Hippocampal formation (tissue), 2 donors: ENCODE data around the gene SPATA22.
"Not testable (repeated sequence)": the region's sequence is repeated elsewhere in the genome, so short reads cannot be mapped to it uniquely, and the experiment has no call there.

ENCODE experiments used
- DNase-seq, 2 donors: peaks; one replicate each; lab custom pipeline; 2025; lab: John Stamatoyannopoulos, UW

SPATA22 gene, protein sequence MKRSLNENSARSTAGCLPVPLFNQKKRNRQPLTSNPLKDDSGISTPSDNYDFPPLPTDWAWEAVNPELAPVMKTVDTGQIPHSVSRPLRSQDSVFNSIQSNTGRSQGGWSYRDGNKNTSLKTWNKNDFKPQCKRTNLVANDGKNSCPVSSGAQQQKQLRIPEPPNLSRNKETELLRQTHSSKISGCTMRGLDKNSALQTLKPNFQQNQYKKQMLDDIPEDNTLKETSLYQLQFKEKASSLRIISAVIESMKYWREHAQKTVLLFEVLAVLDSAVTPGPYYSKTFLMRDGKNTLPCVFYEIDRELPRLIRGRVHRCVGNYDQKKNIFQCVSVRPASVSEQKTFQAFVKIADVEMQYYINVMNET

DNA sequence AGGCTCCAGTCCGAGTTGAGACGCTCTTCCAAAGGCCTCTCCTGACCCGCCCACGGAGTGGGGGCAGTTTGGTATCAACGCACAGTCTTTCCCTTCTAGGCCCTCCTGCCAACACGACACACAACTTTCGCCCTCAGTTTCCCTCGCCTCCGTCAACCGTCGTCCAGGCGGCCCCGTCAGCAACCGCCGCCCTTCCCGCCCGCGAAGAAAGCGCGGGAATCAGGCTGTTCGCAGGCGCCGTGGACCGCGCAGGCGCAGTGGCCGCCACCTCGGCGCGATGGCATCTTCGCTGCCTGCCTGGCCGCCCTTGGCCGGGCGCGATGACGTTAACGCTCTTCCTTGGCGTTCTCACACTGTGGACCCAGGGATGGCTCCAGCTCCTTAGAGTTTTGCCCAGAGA lies at the start of gene SPATA22:
TSS of gene SPATA22 (minus strand) at position 221 of the 400 bp plus-strand sequence. CDS start 2,494 bp downstream, outside the sequence.
- no peak for DNase-seq

DNA sequence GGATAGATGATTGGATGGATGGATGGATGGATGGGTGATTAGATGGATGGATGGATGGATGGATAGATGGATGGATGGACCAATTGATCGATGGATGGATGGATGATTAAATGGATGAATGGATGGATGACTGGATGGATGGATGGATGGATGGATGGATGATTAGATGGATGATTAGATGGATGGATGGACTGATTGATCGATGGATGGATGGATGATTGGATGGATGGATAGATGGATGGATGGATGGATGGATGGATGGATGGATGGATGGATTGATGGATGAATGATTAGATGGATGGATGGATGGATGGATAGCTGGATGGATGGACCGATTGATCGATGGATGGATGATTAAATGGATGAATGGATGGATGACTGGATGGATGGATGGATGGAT lies 47.9 kb upstream of the SPATA22 start:
- DNase-seq: not testable (repeated sequence)

- no peak for DNase-seq
These were observed 43.3 kb upstream of the SPATA22 start for GRCh38 chr17:3514873-3515272.

DNA sequence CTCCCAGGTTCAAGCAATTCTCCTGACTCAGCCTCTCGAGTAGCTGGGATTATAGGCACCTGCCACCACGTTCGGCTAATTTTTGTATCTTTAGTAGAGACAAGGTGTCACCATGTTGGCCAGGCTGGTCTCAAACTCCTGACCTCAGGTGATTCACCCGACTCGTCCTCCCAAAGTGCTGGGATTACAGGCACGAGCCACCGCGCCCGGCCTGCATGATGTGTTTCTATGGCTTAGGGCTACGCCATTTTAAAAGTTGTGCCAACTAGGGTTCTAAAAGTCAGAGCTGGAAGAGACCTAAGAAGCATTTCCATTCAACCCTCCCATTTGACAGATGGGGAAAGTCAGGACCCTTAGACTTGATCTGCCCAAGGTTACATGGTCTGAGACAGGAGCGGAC lies 42.5 kb upstream of the SPATA22 start:
- DNase-seq: not testable (repeated sequence)

DNA sequence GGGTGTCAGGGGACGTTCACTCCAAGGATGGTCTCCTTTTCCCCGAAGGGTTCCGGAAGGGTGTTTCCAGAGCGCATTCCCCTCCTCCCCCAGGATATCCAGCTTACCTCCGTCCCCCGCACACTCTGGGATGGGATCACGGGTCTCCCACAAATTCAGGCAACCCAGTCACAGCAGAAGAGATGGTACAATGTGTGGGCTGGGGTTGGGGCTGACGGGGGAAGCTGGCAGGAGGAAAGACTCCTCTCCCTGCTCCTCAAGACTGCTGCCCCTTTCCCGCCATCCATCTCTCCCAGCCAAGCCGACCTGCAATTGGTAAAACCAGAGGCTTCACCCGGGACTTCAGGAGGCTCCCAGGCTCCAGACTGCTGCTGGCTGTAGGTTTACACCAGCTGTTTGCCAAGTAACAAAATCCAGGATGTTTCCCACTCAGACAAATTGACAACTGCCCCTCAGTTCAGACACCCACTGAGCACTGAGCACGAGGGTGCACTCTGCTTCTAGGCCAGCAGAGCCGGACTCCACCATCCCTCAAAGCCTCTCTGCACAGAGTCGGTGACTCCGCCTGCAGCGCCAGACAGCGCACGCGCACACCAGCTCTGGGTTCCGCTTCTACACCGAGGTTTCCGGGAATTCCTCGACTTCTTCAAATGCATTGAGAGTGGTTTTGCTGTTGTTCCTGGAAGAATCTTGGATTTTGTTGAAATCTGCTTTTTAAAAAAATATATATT lies 41.9 kb upstream of the SPATA22 start:
- no peak for DNase-seq

GRCh38 chr17:3512505-3513171 lies 41.0 kb upstream of the SPATA22 start:
- peak; percentile 82 to 96 for DNase-seq

DNA sequence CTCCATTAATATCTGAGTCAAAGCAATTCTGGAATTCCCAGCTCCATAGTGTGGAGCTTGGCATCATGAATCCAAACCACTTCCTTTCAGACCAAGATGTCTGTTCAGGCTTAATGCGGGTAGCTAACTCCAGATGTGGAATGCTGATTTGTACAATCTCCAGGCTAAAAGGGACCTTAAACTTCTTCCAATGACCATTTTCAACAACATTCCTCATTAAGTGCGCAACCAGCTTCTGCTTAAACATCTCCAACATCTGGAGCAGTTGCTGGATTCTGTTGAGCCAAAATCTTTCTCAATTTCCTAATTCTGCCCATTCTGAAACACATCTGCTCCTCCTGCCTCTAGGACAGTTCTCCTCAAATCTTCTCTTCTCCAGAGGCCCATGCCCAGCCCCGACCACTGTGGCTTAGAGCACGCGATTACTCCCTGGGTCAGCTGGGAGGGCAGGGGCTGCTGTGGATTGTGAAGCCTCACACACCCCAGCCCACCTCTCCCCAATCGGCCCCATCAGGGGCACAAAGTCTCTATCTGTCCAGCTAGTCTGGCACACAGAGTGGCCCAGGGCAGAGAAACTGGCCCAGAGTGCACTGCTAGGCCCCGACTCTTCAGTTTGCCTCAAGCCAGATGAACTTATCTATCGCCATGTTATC lies 40.4 kb upstream of the SPATA22 start:
- DNase-seq: no peak

DNA sequence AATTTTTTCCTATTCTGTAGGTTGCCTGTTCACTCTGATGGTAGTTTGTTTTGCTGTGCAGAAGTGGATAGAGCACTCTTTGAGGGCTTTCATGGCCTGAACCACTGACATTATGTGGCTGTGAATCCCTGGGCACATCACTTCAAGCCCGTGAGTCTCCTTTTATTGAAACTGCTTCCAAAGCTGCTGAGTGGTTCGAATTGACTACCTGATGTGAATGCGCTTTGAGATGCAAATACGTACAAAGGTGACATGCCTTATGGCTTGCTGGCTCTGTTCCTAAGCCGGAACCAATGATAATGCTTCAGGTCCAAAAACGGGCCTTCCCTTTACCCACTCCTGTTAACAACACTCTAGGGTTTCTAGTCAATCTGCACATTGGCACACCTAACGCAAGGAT lies 38.5 kb upstream of the SPATA22 start:
- DNase-seq: no peak

GRCh38 chr17:3507869-3508268 lies 36.2 kb upstream of the SPATA22 start:
- DNase-seq: no peak

DNA sequence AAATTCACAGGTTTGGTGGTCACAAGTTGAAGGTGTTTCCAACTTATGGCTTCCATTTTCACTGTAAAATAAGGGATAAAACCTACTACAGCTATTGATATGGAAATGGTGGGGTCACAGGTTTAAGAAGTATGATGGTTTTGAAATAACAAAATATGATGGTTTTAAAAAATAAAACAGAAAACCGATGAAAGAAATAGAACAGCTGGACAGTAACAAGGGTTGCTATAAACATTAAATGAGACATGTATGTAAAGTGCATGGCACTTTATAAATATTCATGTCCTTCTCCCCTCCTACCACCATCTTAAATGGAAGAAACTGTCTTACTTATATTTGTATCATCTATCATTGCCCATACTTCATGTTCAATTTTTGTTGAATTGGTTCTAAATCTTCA lies 35.5 kb upstream of the SPATA22 start:
- no peak for DNase-seq

GRCh38 chr17:3506054-3506453 lies 34.4 kb upstream of the SPATA22 start:
- DNase-seq: no peak

- no peak for DNase-seq
These were observed 33.4 kb upstream of the SPATA22 start for GRCh38 chr17:3505008-3505407.

DNA sequence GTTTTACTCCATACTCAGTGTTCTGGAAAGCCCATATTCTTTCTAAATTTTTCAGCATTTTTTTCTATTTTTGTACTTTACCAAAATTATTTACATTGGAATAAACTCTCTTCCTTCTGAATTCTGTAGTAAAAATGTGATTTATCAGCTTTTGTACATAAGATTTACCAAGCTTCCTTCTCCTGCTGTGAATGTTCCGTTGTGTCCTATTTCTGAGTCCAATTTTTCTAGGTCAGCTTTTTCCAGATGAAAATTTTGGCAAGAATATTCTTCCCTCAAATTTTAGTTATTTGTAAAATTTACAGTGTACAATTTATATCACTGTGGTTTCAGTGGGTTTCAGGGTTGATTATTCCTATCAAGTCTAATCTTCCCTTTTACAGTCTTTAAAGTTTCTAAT lies 31.7 kb upstream of the SPATA22 start:
- DNase-seq: no peak

DNA sequence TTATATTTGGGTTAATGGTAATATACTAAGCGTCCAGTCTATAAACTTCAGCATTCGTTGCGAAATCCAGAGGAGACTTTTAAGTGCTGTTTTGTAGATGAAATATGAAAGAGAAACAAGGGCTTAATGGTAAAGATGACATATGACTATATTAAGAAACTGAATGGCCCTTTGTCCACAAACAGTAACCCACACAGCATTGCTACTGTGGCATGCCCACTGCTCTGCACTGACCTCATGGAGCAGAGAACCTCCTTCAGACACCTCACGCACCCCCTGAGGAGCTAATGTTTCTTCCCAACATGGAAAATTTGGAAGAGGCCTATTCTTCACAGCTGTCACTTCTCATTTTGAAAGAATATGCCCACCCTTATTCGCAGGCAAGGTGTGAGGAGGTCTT lies 30.8 kb upstream of the SPATA22 start:
- peak; percentile 49 to 85 for DNase-seq

- DNase-seq: no peak
These were observed 29.7 kb upstream of the SPATA22 start for GRCh38 chr17:3501344-3501743.

GRCh38 chr17:3497101-3497500 lies 25.5 kb upstream of the SPATA22 start:
- no peak for DNase-seq

DNA sequence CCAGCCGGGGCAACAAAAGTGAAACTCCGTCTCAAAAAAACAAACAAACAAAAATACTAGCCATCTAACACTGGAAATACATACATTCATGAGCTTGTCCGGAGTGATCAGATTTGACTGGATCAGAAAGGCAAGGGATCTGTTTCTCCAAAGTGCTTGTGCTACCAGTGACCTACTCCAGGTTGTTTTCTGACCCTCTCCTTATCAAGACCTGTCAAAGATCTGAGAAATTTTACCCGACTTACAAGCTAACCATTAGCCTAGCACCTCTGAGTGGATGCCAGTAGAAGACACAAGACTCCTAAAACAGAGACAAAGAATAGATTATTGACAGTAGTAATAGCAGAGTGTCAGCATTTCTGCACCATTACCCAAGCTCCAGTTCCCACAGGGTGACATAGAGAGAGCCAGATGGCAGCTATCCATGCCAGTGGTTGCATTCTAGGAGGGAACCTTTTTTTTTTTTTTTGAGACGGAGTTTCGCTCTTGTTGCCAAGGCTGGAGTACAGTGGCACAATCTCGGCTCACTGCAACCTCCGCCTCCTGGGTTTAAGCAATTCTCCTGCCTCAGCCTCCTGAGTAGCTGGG lies 14.0 kb upstream of the SPATA22 start:
- DNase-seq: no peak

- no peak for DNase-seq
These were observed 11.2 kb upstream of the SPATA22 start for GRCh38 chr17:3482852-3483251.

GRCh38 chr17:3479988-3480387 lies 8.4 kb upstream of the SPATA22 start:
- no peak for DNase-seq

GRCh38 chr17:3475812-3476610 lies 4.4 kb upstream of the SPATA22 start, which contains the start of gene ASPA:
ASPA (plus strand) TSS chr17:3475997; CDS start chr17:3476160, 163 bp downstream.
- DNase-seq: peak in 1 of 2 donors; percentile 87

- no peak for DNase-seq
These were observed 3.6 kb upstream of the SPATA22 start for GRCh38 chr17:3475251-3475685.
